Spleen (tissue), 11 donors: Measurements from ENCODE around the gene SPAG17. TPM values are rescaled to one million over a fixed set of nuclear protein-coding genes. Genes with fewer than 3 reads are reported as not detected.

Experiments used
- DNase-seq: peaks from one replicate; pipeline ENCODE4 v3.0.0-alpha.2; 2020
- H3K27ac ChIP-seq, 8 donors: fragments of 200-600 bp; sonication (generic) in 7 of 8; 1 replicate in 4 of 8; 2 replicates in 4 of 8; pipeline versions ENCODE4 v1.5.0 to v1.8.0; 2016 to 2021; ENCODE audit warnings: inconsistent platforms in 4 of 8, mild to moderate bottlenecking in 4 of 8, moderate library complexity in 1 of 8
- H3K27me3 ChIP-seq, 7 donors: fragments of 200-600 bp; sonication (generic) in 6 of 7; replicated peaks in 1 of 7; 1 replicate in 4 of 7; 2 replicates in 3 of 7; pipeline versions ENCODE4 v1.5.0 to v1.8.0; 2016 to 2021; ENCODE audit warnings: inconsistent platforms in 3 of 7, mild to moderate bottlenecking in 1 of 7
- H3K36me3 ChIP-seq, 6 donors: fragments of 200-600 bp; sonication (generic) in 5 of 6; 1 replicate in 4 of 6; 2 replicates in 2 of 6; pipeline versions ENCODE4 v1.5.0 to v1.8.0; 2016 to 2021; ENCODE audit warnings: inconsistent platforms in 2 of 6
- H3K4me1 ChIP-seq, 6 donors: fragments of 200-600 bp; sonication (generic) in 5 of 6; 1 replicate in 3 of 6; 2 replicates in 3 of 6; pipeline versions ENCODE4 v1.5.0 to v1.8.0; 2016 to 2021; ENCODE audit warnings: inconsistent platforms in 3 of 6
- H3K4me3 ChIP-seq, 8 donors: fragments of 200-600 bp; sonication (generic) in 7 of 8; 1 replicate in 4 of 8; 2 replicates in 4 of 8; pipeline versions ENCODE4 v1.5.0 to v1.8.0; 2016 to 2021; ENCODE audit warnings: inconsistent platforms in 4 of 8, mild to moderate bottlenecking in 4 of 8, moderate library complexity in 2 of 8
- H3K9me3 ChIP-seq, 8 donors: fragments of 200-600 bp; sonication (generic) in 7 of 8; 1 replicate in 4 of 8; 2 replicates in 4 of 8; pipeline versions ENCODE4 v1.5.0 to v1.8.0; 2016 to 2021; ENCODE audit warnings: inconsistent platforms in 4 of 8
- CTCF ChIP-seq, 11 experiments: fragments of 200-600 bp in 7 of 11; fragments of 450-650 bp in 4 of 11; sonication (generic) in 4 of 11; IDR thresholded peaks in 8 of 11; conservative IDR thresholded peaks in 3 of 11; 1 replicate in 7 of 11; 2 replicates in 4 of 11; pipeline versions ENCODE4 v1.4.0 to v1.8.0; 2016 to 2021; ENCODE audit warnings: antibody characterized with exemption in 11 of 11, inconsistent platforms in 4 of 11, mild to moderate bottlenecking in 1 of 11
- POLR2A ChIP-seq, 3 donors: fragments of 450-650 bp; IDR thresholded peaks; one replicate each; pipeline ENCODE4 v1.5.1; 2017; ENCODE audit warnings: antibody characterized with exemption in 3 of 3, mild to moderate bottlenecking in 1 of 3
- POLR2AphosphoS5 ChIP-seq, 3 donors: sonication (generic); formaldehyde crosslinking; IDR thresholded peaks; one replicate each; pipeline ENCODE4 v1.5.1; 2017; ENCODE audit warnings: antibody characterized with exemption in 3 of 3
- WGBS, 5 donors: extraction: QIAGEN DNeasy Blood & Tissue Kit in 3 of 5; methylation state at CpG; one replicate each; pipeline versions ENCODE4 v1.1.5 to v1.1.7; 2013 to 2018; 5-methylcytosine and 5-hydroxymethylcytosine counted together
- intact Hi-C: fragments of 100-400 bp; cut with DNase I; formaldehyde crosslinking; loops from one replicate; pipeline ENCODE4 v1.15.0; 2023; ENCODE audit warnings: low total_unique reads
- polyA plus RNA-seq, 3 donors: library from polyadenylated mRNA; stranded (reverse); fragments of 200-250 nt; gene quantifications; one replicate each; pipeline ENCODE4 v1.2.1, GENCODE V29; 2013
- total RNA-seq, 7 donors: library from RNA; depleted of rRNA in 3 of 7; stranded (reverse); fragments of >200 nt in 3 of 7; fragmentation: NEBNext Ultra II Directional in 4 of 7; extraction: Animal tissue kit (Norgen Biotek cat#: 25700) in 4 of 7; gene quantifications; one replicate each; pipeline versions ENCODE4 v1.1.0 to v1.2.1, GENCODE V29; 2016 to 2021
- donor health status: healthy with polysubstance abuse.
- donor health status: DM: no; HTN: no; CAD: no; lungs with moderate emphysema.
- donor health status: DM: no; HTN: no; CAD: no.
- donor health status: Bipolar disorder and iron deficiency.
- donor health status: healthy.
- donor health status: DM: no; HTN: no; CAD: no.
- donor health status: DM: yes; HTN: yes; CAD: no.

The SPAG17 gene
- total and polyA plus RNA-seq, 10 donors, result under 0.01 to 0.91 (median 0.28) TPM; not detected in 5

GRCh38 chr1:118004312-118004711, 180.7 kb downstream of the SPAG17 start:
- Histone ChIP-seq H3K4me1 (no peaks in the 10 kb centered on the region), H3K27ac (no peak overlapping the region), H3K4me3 (no peak overlapping the region), H3K9me3 (peaks cover 0 to 13% (median 0%) of the 10 kb centered on the region in 8 donors), H3K27me3 (peaks cover 0 to 12% (median 0%) of the 10 kb centered on the region in 7 donors), H3K36me3 (no peaks in the 10 kb centered on the region)
- 60 to 84% (median 70%) methylated on average over 5 of the region's 5 CpGs for WGBS, 5 donors
- no peak for TF ChIP-seq POLR2AphosphoS5 (IDR thresholded peaks at IDR 0.05)
- no peak for TF ChIP-seq CTCF (IDR thresholded peaks at IDR 0.05 in 8 of 11, conservative IDR thresholded peaks at IDR 0.05 in 3 of 11)
- TF ChIP-seq POLR2A (IDR thresholded peaks at IDR 0.05), result no peak
- DNase-seq, result no peak
- intact Hi-C loops, result no loop called here

DNA sequence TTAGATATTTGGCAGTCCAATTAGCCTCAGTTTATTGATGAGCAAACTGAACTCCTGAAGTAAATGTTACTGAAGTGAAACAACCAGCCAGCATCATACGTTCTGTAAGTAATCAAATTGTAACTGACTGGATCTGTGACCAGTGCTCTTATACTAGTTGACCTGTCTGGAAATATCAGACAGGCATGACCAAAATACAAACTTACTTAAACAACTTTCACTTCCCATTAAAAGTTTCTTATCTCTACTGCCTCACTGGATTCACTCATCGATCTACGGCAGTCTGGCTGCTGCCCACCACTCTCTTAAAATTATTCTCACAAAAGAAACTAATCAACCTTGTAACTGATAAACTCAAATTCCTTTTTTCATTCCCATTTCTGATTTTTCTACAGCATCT, 199.1 kb downstream of the SPAG17 start:
- Histone ChIP-seq H3K36me3 (no peaks in the 10 kb centered on the region), H3K4me1 (no peaks in the 10 kb centered on the region), H3K4me3 (no peak overlapping the region), H3K27ac (no peak overlapping the region), H3K27me3 (peaks cover 0 to 6% (median 0%) of the 10 kb centered on the region in 7 donors), H3K9me3 (no peaks in the 10 kb centered on the region)
- TF ChIP-seq POLR2AphosphoS5 (IDR thresholded peaks at IDR 0.05), result no peak
- no peak for TF ChIP-seq CTCF (IDR thresholded peaks at IDR 0.05 in 8 of 11, conservative IDR thresholded peaks at IDR 0.05 in 3 of 11)
- TF ChIP-seq POLR2A (IDR thresholded peaks at IDR 0.05), result no peak
- WGBS, 5 donors, result 54 to 84% (median 68%) methylated on average over 3 of the region's 3 CpGs
- no peak for DNase-seq
- intact Hi-C loops, result no loop called here

DNA sequence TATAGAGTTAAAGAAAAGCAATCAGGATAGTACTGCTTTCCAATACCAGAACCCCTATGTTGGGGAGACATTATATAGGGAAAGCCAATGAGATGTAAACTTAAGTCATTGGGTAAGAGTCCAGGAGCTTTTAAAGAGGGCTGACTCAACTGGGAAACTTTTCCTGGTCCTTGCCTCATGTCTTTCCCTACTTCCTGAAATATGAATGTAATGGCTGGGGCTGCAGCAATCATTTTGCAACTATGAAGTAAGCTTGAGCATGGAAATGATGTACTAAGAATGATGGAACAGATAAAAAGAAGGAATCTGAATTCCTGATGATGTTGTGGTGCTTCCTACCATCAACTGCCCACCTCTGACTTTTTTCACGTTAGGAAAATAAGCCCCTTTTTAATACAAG, 199.8 kb downstream of the SPAG17 start:
- H3K4me1 ChIP-seq, result no peaks in the 10 kb centered on the region
- intact Hi-C loops, result no loop called here
- H3K27me3 ChIP-seq, result peaks cover 0 to 7% (median 0%) of the 10 kb centered on the region in 7 donors
- H3K4me3 ChIP-seq, result no peak overlapping the region
- no peak for DNase-seq
- 71 to 97% (median 81%) methylated on average over 1 of the region's 1 CpG for WGBS, 5 donors
- H3K27ac ChIP-seq, result no peak overlapping the region
- H3K9me3 ChIP-seq, result no peaks in the 10 kb centered on the region
- no peaks in the 10 kb centered on the region for H3K36me3 ChIP-seq
- TF ChIP-seq CTCF (IDR thresholded peaks at IDR 0.05 in 8 of 11, conservative IDR thresholded peaks at IDR 0.05 in 3 of 11) (no peak), POLR2A (IDR thresholded peaks at IDR 0.05) (no peak), POLR2AphosphoS5 (IDR thresholded peaks at IDR 0.05) (no peak)

- Histone ChIP-seq H3K4me1 (no peaks in the 10 kb centered on the region), H3K9me3 (no peaks in the 10 kb centered on the region), H3K27me3 (peaks cover 0 to 18% (median 0%) of the 10 kb centered on the region in 7 donors), H3K4me3 (no peak overlapping the region), H3K36me3 (no peaks in the 10 kb centered on the region), H3K27ac (no peak overlapping the region)
- intact Hi-C loops, result no loop called here
- no peak for TF ChIP-seq POLR2AphosphoS5 (IDR thresholded peaks at IDR 0.05)
- no peak for DNase-seq
- WGBS, 5 donors, result 76 to 92% (median 90%) methylated on average over 5 of the region's 5 CpGs
Observed at GRCh38 chr1:117981455-117982192, 203.4 kb downstream of the SPAG17 start.
